ENCODE data around the gene MADD.

- TF ChIP-seq CTCF (IDR thresholded peaks at IDR 0.05; ENCODE audit: borderline replicate concordance, extremely low read depth, low read length, poor library complexity, severe bottlenecking) (peak; percentile 18), EZH2 (IDR thresholded peaks at IDR 0.05; ENCODE audit: borderline replicate concordance, low read depth, low read length, severe bottlenecking) (no peak)
These were observed 89.7 kb downstream of the MADD start for GRCh38 chr11:47359586-47359985.

All from DND-41 (cell line).